NCI-H2107 treated with DMSO at 0.1 percent for 48 hours (cell line): Measurements from ENCODE around the gene C11orf42.
A peak's percentile ranks its signal among the peaks of the same experiment; 100 is the strongest.
"Not testable (repeated sequence)": the region's sequence is repeated elsewhere in the genome, so short reads cannot be mapped to it uniquely, and the experiment has no call there.

Experiments
- DNase-seq: peaks from one replicate; lab custom pipeline; 2025; ENCODE audit not compliant: unreplicated experiment; lab: John Stamatoyannopoulos, UW

The C11orf42 gene

DNA sequence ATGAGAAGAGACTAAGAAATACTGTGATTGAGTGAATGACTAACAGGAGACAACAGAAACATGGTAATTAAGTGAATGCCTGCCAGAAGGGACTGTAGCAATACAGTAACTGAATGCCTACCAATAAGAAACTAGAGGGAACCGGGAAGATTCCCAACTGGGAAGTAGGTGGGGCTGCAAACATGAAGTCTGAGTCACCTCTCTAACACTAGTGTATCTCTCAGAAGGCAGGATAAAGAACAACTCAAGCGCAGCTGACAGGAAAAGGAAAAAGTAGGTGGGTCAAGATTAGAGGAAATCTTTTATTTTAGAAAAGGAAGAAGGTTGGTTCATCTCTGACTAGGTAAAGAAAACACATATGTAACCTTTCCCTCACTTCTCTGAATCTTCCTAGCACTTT, 14.0 kb downstream of the C11orf42 start:
- DNase-seq: no peak

DNA sequence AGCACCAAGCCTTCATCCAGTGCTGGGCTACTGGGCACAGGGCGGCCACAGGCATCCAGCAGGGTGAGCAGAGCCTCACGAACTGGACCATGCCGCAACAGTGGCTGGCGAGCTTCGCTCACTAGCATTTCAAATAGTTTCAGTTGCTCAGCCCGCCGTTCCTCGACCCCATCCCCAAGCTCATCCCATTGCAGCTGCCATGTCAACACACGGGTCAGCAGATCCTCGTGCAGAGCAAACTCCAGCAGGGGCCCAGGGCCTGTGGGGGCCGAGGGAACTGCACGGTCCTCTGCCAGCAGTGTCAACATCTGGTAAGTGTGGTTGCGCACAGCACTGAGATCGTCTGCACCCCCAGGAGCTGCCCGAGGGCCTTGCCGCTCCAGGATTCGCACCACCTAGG, 18.5 kb downstream of the C11orf42 start:
- DNase-seq: no peak

DNA sequence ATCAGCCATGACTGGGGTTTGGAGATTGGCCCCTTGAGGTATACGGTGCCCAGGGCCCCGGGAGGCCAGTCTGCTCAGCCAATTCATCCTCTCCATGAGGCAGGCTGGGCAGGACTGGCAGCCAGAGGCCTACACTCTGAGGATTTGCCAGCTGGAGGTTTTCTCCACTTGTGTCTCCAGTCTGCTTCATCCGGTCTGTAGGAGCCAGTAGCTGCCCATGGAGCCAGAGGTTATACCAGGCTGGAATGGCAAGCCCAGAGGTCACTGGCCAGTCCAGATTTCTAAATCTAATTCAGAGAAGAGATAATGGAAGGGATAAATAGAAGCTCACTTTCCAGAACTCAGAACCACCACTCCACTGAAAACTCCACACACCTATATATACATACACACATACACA, 19.1 kb downstream of the C11orf42 start:
- no peak for DNase-seq

DNA sequence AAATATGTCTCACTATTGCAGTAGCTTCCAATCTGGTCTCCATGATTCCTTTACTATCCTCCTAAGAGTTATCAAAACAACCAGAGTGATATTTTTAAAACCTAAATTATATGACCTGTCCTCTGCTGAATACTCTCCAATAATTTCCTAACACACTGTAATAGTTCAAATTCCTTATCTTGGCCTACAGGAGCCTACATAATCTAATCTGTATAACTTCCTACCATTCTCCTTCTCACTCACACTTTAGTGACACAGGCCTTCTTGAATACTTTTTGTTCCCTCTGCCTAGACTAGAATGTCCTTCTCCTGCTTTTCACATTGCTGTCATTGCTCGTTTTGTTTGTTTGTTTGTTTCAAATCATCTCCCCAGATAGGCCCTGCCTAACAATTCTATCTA, 19.7 kb downstream of the C11orf42 start:
- no peak for DNase-seq

DNA sequence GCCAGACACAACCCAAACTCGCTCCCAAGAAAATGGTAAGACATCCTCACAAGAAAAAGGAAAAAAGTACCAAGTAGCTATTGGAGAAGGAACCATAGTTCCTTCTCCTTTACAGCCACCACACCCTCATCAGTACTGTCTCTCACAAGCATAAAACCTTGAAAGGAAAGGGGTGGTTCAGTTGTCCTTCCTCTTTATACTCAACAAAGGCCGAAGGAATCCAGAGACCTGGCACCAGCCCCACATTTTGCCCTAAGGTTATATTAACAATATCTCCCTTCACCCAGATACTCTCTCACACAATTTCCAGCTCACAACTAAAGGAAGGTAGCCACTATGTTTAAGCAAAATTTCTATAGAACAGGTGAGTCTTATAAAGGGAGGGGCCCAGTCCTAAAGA, 20.5 kb downstream of the C11orf42 start:
- no peak for DNase-seq

DNA sequence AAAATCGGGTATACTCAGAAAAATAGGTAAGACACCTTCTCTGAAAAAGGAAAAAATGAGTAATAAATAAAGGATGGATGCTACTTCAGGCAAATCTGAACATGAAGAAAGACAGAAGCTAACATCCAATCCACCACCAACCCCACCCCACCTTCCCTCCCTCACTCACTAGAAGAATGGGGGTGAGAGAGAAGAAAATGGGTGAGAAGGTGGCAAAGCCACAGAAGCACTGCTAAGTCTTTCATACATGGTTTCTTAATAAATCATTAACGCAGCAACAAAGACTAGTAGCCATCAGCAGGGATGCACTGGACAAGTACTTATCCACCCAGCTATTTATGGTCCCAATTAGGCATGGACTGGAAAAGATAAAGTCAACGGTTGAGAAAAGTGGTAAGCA, 23.2 kb downstream of the C11orf42 start:
- no peak for DNase-seq

DNA sequence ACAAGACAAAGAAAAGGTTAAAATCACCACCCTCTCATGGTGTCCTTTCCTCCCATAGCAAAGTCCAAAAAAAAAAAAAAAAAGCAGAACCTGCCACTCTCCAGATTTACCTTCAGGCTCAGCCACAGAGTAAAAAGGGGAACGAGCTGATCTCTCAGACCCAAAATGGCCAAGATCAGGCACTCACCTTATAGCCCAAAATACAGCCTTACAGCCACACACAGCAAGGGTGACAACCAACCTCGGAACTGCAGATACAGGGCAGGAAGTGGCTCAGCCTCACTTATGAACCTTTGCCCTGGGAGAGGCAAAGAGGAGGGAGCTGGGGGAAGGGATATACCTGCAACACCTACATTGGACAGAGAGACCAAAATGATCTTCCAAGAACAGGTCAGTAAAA, 24.6 kb downstream of the C11orf42 start:
- DNase-seq: no peak

DNA sequence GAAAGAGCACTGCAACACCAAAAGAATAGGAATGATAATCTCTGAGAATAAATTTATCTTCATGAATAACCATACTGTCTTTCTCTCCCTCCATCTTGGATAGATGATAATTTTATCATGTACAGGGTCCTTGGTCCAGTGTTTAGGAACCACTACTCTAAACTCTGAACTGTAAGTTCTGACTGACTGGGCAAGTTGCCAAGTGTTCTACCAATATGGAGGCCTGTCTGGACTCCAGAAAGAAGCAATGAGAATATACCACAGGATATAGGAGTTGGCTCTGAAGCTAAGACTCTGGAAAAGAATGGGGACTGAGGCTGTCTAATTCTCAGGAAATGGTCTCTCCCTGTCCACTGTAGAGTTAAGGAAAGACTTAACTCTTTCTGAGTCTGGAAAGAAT, 27.5 kb downstream of the C11orf42 start:
- DNase-seq: no peak

DNA sequence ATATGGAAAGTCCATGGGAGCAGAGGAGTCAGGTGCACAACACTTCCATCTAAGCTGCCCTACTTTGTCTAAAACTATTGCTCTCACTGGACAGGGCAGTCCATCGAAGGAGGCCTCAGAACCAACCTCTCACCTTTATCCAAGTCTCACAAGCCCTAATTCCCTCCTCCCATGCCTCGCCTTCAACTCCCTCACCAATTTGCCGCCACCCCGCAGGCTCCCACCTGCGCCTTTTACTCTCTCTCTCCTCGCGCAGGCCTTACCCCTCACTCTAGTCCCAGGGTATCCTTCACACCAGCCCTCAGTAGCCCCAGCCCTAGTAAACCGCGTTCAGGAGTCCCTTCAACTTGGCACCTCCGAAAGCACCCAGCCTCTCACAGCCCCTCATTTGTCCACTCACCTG, 28.6 kb downstream of the C11orf42 start:
- DNase-seq: no peak

DNA sequence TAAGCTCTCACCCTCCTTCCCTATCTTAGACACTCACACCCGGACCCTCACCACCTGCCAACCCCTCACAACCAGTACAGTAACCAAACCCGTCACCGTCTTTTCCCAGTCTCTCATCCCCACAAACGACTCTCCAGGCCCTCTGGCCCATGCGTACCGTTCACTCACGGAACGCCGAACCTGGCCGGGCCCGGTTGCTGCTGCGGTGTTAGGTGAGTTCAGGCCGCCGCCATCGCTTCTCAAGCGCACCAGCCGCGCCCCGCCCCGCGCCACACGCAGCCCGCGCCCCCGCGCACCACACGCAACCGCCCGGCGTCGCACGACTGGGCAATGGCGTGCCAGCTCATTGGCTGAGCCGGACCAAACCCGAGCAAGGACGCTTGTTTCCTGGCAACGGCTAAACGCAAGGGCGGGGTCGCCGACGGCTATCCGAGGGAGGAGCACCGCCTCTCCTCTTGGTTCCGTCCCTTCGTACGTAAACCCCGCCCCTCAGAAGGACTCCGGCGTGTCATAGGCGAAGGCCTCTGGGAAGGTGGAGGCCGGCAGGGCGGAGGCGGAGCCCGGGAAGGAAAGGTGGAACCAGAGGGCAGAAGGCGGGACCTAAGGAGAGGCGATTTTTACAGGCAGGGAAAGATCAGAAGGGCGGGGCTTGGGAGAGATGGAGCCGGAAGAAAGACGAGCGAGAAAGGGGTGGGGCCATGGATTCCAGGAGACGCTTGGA, 29.2 kb downstream of the C11orf42 start, which contains the start of gene FHIP1B:
TSS of gene FHIP1B (minus strand) at position 250 of the 721 bp plus-strand sequence. CDS start 10,120 bp downstream, outside the sequence.
- DNase-seq: peak; percentile 99

DNA sequence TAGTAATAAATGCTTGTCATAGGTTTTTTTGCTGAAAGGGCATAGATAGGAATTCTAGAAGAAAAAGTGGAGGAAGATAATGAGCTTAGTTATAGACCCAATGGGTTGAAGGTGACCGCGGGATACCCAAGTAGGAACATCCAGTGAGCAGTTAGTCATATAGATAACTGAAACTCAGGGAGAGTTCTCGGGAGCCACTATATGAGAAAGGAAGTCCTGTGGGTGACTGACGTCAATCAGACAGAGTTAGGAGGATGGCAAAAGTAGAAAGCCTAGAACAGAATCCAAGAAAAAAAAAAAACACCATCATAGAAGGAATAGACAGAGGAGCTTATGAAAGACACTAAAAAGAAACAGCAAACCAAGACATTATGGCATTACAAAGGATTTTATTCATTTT, 31.9 kb downstream of the C11orf42 start:
- no peak for DNase-seq

DNA sequence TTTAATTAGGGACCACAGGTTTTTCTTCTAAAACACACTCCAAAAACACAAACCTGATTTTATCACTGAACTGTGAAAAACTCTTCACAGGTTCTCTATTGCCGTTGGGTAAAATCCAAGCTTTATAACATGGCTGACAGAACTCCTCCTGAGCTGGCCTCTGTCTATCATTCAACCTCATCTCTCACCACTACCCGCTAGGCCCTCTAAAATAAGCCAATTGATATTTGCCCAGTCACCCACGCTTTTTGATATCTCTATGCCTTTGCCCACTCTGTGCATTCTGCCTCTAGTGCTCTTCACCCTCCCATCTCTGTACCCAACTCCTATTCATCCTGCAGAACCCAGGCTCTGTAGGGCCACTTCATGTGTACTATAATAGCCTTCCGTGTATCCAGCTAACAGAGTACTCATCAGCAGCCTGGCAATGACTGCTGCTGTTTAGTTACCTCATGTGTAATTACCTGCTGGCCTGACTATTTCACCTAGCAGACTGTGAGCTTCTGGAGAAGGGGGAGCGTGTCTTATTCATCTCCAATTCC, 32.5 kb downstream of the C11orf42 start:
- DNase-seq: no peak

DNA sequence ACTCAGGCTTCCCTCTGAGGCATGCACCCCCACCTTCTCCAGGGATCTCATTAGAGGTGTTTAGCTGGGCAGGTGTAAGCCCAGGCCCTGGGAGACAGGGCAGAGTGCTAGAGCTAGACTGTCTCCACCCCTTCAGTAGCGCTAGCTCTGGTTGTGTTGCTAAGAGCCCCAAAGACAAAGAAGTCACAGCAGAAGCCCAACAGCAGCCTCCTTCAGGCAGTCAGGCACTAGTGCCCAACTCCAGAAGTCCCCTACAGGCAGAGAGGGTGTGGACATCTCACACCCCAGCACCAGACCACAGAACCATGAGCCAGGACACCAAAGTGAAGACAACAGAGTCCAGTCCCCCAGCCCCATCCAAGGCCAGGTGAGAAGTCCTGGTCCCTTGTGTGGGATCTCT, 33.5 kb downstream of the C11orf42 start, which contains the start of gene CNGA4:
TSS of gene CNGA4 (plus strand) at position 188 of the 400 bp plus-strand sequence. CDS start at position 306, 118 bp downstream.
- DNase-seq: no peak

DNA sequence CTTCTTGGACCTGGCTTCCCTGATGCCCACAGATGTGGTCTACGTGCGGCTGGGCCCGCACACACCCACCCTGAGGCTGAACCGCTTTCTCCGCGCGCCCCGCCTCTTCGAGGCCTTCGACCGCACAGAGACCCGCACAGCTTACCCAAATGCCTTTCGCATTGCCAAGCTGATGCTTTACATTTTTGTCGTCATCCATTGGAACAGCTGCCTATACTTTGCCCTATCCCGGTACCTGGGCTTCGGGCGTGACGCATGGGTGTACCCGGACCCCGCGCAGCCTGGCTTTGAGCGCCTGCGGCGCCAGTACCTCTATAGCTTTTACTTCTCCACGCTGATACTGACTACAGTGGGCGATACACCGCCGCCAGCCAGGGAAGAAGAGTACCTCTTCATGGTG, 34.8 kb downstream of the C11orf42 start:
- DNase-seq: no peak

DNA sequence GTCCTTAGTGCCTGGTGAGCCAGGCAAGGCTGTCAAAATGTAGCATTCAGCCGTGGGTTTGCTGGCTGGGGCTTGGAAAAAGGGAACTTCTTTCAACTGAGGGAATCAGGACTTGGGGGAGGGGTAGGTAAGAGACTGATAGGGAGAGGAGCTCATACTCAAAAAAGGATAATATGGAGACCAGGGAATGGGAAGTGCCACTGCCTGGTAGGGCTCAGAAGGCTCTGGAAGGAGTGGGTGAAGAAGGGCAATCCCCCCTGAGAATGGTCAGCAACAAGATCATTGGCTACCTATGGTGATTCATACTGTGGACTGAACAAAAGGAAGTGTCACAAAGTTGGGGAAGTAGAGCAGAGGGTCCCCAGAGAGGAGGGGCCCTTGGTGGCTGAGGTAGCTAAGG, 35.4 kb downstream of the C11orf42 start:
- no peak for DNase-seq

DNA sequence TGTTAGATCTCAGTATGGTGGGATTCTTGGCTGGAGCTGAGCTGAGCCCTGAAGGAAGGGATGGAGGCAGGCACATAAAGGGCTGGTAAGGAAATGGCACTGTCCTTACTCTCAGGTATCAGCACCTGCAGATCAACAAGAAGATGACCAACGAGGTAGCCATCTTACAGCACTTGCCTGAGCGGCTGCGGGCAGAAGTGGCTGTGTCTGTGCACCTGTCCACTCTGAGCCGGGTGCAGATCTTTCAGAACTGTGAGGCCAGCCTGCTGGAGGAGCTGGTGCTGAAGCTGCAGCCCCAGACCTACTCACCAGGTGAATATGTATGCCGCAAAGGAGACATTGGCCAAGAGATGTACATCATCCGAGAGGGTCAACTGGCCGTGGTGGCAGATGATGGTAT, 36.0 kb downstream of the C11orf42 start:
- DNase-seq: no peak

DNA sequence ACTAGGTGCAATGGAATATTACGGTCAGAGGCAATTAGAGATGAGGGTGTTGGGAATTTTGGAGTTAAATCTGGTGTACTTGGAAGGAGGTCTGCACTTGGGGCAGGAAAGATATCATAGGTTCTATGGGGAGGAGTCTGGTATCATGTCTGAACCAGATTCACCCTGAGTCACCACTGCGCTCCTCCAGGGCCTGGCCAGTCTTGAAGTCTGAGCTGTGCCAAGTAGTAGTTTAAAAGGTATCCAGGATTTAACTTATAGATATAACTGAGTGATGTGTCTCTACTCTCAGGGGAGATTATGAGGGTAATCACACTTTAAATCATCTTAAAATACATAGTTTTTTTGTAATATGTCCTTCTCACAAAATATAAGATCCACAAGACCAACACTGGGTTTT, 40.2 kb downstream of the C11orf42 start:
- no peak for DNase-seq

DNA sequence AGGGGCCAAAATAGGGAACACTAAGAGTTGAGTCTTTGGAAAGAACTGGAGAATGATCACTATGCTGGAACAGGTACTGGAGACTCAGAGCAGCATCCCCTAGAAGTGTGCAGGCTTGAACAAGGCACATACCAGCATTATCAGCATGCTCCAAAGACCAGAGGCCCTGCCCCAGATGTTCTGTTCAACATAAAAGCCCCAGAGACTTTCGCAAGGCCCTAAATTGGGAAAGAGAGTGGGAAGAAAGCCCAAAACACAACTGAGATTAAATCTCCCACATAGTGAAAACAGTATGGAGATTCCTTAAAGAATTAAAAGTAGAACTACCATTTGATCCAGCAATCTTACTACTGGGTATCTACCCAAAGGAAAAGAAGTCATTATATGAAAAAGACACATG, 42.9 kb downstream of the C11orf42 start:
- no peak for DNase-seq

DNA sequence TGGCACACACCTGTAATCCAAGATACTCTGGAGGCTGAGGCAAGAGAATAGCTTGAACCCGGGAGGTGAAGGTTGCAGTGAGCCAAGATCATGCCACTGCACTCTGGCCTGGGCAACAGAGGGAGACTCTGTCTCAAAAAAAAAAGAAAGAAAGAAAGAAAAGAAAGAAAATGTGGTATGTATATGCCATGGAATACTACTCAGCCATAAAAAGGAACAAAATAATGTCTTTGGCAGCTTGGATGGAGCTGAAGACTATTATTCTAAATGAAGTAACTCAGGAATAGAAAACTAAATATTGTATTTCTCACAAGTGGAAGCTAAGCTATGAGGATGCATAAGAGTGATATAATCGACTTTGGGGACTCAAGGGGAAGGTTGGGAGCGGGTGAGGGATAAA, 43.5 kb downstream of the C11orf42 start:
- not testable (repeated sequence) for DNase-seq

DNA sequence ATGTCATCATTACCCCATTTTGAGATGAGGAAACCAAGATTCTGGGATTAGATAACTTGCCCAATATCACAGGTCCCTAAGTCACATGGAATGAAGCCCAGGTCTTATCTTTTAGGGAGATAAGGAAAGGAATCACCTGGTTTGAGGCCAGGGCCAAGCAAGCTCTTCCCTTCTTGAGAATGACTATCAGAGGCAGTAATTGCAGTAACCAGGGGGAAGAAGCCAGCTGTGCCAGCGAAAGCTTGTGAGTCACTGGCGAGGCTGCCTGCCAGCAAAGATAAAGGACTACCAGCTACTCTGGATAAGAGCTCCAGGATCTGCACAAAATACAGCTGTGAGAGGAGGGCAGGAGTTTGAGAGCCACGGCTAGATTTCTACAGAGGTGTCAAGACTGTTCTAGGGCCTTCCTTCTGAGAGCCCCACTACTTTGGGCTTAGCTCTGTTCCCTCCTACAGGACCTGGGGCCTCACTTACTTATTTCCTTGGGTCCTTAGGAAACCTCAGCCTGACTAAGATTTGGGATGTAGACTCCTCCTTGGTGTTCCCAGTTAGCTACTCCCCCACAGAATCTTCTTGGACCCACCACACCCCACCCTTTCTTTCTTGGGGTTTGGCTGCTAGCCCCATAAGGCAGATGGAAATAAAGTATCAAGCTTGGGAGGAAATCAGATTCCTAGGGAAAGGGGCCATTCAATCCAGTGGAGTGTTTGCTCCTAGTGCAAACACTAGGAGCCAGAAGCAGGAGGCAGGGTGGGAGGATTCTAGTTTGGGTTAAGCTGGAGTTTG, 44.6 kb downstream of the C11orf42 start:
- DNase-seq: no peak

DNA sequence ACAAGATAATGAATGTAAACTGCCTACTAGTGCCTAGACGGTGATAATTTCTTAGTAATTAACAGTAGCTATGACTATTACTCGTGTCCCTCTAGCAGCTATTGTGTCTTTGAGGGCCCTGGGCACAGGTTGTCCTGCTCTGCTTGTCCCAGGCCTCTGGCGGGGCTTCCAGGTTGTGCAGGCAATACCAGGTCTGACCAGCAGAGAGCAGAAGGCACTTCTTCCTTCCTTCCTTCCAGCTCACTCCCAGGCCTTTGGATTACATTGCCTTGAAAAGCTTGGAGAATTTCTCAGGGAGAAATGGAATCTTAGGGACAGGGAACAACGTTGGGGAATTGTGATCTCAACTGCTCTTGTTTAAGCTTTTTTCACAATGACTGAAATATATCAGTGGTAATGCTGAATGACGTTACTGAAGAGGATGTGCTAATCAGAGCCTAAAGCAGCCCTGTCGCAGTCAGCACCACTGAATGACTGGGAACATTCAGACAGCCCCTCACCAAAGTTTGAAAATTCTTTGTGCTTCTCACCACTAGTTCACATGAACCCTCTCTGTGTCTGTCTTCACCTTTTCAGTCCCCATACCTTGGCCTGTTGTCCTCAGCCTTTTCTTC, 45.9 kb downstream of the C11orf42 start:
- peak; percentile 9 for DNase-seq
